PC-3 (cell line): ENCODE results near the gene CNTNAP2.

Source experiments
- CTCF ChIP-seq: fragments of 300-600 bp; sonication (generic); conservative IDR thresholded peaks from 2 replicates; pipeline ENCODE4 v1.5.1; 2017; ENCODE audit warnings: antibody characterized with exemption, low read depth, mild to moderate bottlenecking, low read length
- EZH2 ChIP-seq: fragments of 300-600 bp; sonication (generic); IDR thresholded peaks from one replicate; pipeline ENCODE4 v1.6.1; 2017; ENCODE audit warnings: antibody characterized with exemption, mild to moderate bottlenecking, low read length; ENCODE audit not compliant: unreplicated experiment

- TF ChIP-seq CTCF (no peak), EZH2 (no peak)
Measured at GRCh38 chr7:146123715-146124114, 7.1 kb downstream of the CNTNAP2 start.
